ENCODE results near the gene DLG2.

DLG2 gene

DNA sequence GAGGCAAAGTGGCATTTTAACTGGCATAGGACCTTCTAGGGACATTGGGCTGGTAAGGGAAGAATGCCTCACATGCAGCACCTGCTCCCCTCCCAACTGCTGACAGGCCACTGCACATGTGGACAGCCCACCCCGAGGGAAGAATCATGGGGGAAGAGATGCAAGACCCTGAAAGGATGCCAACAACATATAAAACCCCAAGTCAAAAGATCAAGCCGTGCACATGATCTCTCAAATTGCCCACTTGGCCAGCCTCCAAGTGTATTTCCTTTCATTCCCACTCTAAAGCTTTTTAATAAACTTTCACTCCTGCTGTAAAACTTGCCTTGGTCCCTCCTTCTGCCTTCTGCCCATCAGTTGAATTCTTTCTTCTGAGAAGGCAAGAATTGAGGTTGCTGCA is 1393.1 kb downstream of the DLG2 start:
- DNase-seq, result no peak

- no peak for DNase-seq
These were observed 1394.6 kb downstream of the DLG2 start for GRCh38 chr11:84232511-84232910.

- DNase-seq, result no peak
These were observed 1396.7 kb downstream of the DLG2 start for GRCh38 chr11:84230402-84230801.

DNA sequence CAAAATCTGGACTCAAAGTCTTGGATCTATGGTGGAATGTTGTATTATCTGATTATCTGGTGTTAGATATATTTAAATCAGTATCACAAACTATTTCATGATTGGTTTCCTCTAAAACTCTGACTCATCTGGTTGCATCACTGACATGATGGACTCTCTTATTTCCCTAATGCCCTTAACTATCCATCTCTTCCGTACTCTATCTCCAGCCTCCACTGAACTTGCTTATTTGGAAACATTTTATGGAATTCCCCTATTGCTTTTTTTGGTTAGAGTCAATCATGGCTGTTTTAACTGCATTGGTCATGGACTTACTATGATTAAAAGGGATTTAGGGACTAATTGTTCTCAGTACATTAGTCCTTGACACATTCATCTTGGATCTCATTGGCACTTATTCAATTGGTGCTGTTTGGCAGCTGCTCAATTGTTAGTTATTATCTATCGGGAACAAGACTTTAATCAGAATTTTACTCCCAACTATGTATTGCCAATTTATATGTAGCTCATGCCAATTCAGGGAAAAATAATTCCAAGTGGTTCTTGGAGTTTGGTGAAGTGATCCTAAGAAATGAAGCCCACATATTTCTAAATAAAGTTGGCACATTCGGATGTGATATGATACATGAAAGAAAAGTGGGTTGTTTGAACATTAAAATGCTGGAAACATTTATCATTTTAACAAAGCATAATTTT is 1399.0 kb downstream of the DLG2 start:
- DNase-seq, result no peak

GRCh38 chr11:84224042-84224441 is 1403.1 kb downstream of the DLG2 start:
- DNase-seq, result no peak

- DNase-seq, result no peak
These were observed 1408.8 kb downstream of the DLG2 start for GRCh38 chr11:84218318-84218717.

DNA sequence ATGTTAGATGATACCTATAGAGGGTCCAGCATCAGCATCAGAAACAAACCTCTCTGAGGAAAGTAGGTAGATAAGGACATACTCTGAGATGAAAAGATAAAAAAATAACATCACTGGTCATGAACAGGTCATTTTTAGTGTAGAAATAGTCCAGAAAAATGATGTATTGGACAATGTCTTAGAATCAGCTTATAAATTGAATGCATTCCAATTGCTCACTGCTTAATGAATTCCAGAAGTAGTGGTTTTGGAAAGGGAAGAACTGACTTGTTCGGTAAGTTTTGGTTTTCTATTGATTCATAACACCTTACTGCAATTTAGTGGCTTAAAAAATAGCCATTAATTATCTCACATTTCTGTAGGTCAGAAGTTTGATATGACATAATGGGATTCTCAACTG is 1411.5 kb downstream of the DLG2 start:
- no peak for DNase-seq

DNA sequence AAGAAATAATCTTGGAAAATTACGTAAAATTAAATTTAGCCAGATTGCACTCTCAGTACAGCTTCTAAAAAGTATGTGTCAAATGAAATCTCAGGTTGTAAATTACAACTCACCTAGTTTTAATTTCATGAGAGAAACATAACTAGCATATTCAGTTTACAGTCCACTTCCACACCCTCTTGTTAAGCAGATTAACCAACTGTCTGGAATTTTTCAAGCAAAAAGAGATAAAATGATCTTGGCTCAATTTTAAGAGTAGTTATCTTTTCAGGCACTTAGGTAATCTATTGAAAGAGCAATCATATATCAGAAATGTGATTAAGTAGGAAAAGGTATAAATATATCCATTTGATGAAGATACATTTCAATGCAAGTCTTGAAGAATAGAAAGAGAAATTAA is 1412.6 kb downstream of the DLG2 start:
- no peak for DNase-seq

DNA sequence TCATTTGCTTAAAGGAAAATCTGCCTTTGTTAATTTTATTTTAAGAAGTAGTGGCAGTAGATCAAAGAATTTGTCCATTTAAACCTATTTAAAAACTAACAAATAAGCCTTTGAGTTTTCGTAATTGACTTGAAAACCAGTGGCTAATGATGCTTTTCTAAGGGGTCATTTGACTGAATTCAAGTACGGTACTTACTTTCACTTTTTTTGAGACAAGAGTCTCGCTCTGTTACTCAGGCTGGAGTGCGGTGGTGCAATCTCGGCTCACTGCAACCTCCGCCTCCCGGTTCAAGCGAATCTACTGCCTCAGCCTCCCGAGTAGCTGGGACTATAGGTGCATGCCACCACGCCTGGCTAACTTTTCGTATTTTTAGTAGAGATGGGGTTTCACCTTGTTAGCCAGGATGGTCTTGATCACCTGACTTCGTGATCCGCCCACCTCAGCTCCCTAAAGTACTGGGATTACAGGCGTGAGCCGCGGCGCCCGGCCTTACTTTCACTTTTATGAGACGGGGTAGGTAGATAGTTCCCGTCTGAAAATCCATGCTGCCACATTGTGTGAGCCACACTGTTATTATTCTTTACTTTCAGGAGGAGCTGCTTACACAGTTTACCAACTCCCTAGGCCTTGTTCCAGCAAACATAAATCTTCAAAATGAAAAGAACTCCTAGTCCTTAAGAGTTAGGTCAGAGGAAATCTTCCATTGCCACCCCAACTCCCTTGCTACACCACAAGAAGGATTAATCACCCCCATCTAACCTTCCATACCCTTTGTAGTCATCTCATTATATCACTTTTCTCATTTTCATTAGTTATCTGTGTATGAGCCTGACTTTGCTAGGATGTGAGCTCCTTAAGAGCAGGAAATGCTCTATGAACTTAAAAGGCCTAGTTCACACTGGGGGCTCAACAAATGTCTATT is 1414.4 kb downstream of the DLG2 start:
- DNase-seq, result no peak

DNA sequence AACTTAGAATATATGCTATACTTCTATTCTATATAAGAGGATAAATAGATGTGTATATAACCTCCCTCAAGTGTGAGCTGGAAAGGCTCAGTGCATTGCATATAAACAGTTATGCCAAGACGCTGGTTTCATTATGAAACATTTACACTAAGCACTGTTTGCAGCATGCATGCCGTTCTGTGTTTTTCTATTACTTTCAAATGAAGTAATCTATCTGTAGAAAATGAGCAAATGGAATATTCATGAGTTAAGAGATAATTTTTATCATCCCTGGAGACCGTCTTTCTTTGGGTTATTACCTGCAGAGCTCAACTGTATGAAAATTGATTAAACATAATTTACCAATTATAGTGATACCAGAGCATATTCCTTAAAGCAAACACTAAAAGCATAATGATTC is 1415.2 kb downstream of the DLG2 start:
- DNase-seq, result no peak

DNA sequence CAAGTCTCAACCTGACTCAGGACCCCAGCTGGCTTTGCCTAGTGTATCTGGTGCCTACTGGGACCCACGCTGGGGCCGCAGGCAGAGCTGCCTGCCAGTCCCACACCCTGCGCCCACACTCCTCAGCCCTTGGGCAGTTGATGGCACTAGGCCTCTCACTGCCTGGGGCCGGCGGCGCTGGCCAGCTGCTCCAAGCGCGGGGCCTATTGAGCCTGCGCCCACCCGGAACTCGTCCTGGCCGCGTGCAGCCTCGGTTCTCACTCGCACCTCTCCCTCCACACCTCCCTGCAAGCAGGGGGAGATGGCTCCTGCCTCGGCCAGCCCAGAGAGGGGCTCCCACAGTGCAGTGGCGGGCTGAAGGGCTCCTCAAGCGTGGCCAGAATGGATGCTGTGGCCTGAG is 1432.4 kb downstream of the DLG2 start:
- DNase-seq, result no peak

DNA sequence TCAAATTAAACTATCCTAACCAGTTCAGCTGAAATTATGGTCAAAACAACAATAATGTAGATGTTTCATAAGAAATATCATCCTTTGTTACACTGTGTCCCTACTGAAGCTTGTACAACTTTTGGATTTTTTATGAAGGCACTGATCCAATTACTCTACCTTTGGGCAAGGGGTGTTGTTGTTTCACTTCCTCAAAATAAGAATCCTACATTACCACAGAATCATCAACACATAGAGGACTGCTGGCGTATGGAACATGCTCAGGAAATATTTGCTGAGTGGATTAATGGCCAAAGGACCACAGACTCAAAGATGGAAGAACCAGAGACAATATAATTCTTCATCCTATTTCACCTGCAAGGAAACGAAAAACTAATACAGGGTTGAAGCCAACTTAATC is 1433.4 kb downstream of the DLG2 start:
- no peak for DNase-seq

GRCh38 chr11:84188521-84188920 is 1438.6 kb downstream of the DLG2 start:
- no peak for DNase-seq

GRCh38 chr11:84173078-84173477 is 1454.1 kb downstream of the DLG2 start:
- no peak for DNase-seq

GRCh38 chr11:84165139-84165538 is 1462.0 kb downstream of the DLG2 start:
- no peak for DNase-seq

- DNase-seq, result no peak
These were observed 1462.4 kb downstream of the DLG2 start for GRCh38 chr11:84164728-84165127.

- DNase-seq, result no peak
These were observed 1464.0 kb downstream of the DLG2 start for GRCh38 chr11:84163116-84163515.

- DNase-seq, result no peak
These were observed 1469.5 kb downstream of the DLG2 start for GRCh38 chr11:84157639-84158038.

DNA sequence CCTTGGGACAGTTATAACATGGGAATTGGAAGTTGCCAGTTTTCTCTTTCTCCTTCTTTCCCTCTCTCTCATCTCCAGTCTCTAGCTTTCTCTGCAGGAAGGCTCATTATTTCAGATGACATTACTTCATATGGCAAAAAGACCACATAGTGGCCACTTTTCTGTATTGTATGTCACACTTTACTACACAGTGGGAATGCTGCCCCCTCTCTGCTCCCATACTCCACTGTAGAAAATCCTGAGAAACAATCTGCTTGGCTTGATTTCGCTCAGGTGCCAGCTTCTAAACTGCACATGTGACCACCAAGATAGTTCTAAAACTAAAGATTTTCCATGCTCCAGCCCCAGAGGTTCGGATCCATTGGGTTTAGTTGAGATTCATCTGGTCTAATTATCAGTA is 1480.3 kb downstream of the DLG2 start:
- DNase-seq, result no peak

DNA sequence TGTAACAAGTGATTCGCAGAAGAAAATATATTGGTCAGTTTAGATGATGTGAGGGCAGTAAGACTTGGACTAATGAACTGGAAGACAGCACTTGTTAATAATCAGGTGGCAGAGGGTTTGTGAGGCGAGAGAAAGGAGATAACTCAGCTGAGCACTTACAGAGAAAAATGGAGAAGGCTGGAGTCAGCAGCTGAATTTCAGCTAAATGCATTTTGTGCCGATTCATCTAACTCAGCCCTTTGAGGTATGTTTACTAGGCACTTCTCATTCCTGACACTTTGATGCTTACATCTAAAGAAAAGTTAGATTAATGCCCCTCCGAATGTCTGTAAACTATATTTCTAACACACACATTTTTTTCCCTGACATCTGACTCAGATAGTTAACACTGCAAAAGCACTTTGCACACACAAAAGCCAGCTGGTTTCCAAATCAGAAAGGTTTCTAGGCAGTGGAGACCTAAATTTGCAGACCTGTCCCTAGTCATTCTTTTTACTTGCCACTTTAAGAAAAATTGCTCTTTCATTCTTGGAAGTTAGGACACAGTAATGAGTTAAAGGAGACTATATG is 1481.4 kb downstream of the DLG2 start:
- DNase-seq, result no peak

GRCh38 chr11:84144531-84144930 is 1482.6 kb downstream of the DLG2 start:
- DNase-seq, result no peak

DNA sequence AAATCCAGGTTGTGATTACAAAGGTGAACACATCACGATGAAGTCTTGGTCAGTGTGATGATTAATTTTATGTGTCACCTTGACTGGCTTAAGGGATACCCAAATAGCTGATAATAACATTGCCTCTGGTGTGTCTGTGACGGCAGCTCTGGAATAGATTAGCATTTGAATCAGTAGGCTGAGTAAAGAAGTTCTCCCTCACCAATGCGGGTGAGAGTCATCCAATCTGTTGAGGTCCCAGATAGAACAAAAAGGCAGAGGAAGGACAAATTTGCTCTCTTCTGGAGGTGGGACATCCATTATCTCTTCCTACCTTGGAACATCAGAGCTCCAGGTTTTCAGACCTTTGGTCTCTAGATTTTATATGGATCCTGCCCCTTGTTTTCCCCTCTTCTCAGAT is 1484.7 kb downstream of the DLG2 start:
- no peak for DNase-seq

DNA sequence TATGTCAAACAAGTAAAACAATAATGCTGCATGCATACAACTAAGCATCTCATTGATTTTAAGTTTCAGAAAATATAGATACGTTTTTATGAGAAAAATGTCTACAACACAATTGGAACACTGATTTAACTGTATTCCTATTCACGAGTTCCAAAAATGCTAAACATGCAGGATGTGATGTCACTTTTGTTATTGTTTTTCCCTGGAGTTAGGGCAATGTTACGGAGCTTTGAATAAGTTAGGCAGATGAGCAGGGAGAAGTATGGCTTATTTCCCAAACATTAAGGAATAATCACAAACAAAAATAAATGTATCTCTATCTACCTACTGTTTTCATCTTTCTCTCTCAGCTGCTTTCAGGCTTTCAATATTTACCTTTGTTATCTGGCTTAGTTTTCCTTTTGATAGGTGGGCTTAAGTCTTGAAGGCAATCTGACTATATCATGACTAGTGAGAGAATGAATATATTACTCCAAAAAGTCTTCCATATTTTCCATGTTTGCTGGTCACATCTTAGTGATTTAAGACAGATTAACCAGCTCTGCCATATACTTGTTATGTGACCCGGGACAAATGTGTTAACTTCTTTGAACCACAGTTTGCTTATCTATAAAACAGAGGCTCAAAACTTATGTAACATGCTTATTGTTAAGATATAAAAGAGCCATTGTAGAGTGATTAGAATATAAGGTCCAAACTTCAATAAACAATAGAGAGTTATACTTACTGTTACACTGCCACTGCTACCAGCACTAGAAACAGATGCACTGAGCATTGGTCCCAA is 1486.6 kb downstream of the DLG2 start:
- DNase-seq, result no peak

Measured in hematopoietic multipotent progenitor cell treated with erythropoietin and hydrocortisone succinate and interleukin-3 and kit ligand, for 4 days (in vitro differentiated cells).